HEK293 (cell line): Measurements from ENCODE around the gene OR13C3.

Source experiments
- CTCF ChIA-PET: fragments of 350-600 bp; formaldehyde crosslinking; extraction: SDS; loops from one replicate; lab custom pipeline; 2021; ENCODE audit warnings: antibody characterized with exemption; lab: Yijun Ruan, JAX
- POLR2A ChIA-PET: fragments of 300-600 bp; formaldehyde crosslinking; extraction: SDS; loops from one replicate; lab custom pipeline; 2020; ENCODE audit warnings: antibody characterized with exemption, inconsistent platforms; lab: Yijun Ruan, JAX
- H3K27ac ChIP-seq: fragments of 200-500 bp; sonication (Bioruptor generic); 2 replicates; pipeline ENCODE4 v1.5.1; 2014; ENCODE audit warnings: low read depth, low read length, control low read depth, inconsistent platforms; ENCODE audit errors: extremely low read depth
- H3K36me3 ChIP-seq, 2 experiments: fragments of 200-500 bp in 1 of 2; sonication (Bioruptor generic) in 1 of 2; 1 replicate in 1 of 2; 2 replicates in 1 of 2; pipeline ENCODE4 v1.5.1; 2014 to 2017; ENCODE audit warnings: inconsistent platforms in 2 of 2, low read length in 2 of 2; ENCODE audit not compliant: control insufficient read depth in 2 of 2, insufficient read depth in 1 of 2
- H3K4me1 ChIP-seq: fragments of 200-500 bp; sonication (Bioruptor generic); 2 replicates; pipeline ENCODE4 v1.5.1; 2014; ENCODE audit warnings: mild to moderate bottlenecking, low read length, inconsistent platforms; ENCODE audit not compliant: control insufficient read depth, insufficient read depth
- H3K4me3 ChIP-seq: 2 replicates; pipeline ENCODE4 v1.5.1; 2011; ENCODE audit warnings: low read depth, mild to moderate bottlenecking, control low read depth, low read length, moderate library complexity
- H3K9me3 ChIP-seq: fragments of 200-500 bp; sonication (Bioruptor generic); 2 replicates; pipeline ENCODE4 v1.5.1; 2014; ENCODE audit warnings: low read depth, low read length, inconsistent platforms; ENCODE audit not compliant: control insufficient read depth, insufficient read depth
- BCL6B ChIP-seq: fragments of 450-650 bp; formaldehyde crosslinking; IDR thresholded peaks from 2 replicates; pipeline ENCODE4 v1.5.1; 2017; ENCODE audit warnings: missing biosample characterization, missing genetic modification characterization
- IKZF3 ChIP-seq: fragments of 450-650 bp; IDR thresholded peaks from 2 replicates; pipeline ENCODE4 v1.5.0; 2018; ENCODE audit warnings: missing biosample characterization, mild to moderate bottlenecking, missing genetic modification characterization, moderate library complexity
- MEIS1 ChIP-seq: sonication (generic); formaldehyde crosslinking; IDR thresholded peaks from 2 replicates; pipeline ENCODE4 v1.8.1; 2022; ENCODE audit warnings: missing genetic modification reagents, mild to moderate bottlenecking, borderline replicate concordance
- PRDM1 ChIP-seq: fragments of 450-650 bp; formaldehyde crosslinking; IDR thresholded peaks from 2 replicates; pipeline ENCODE4; 2016; ENCODE audit warnings: missing biosample characterization, missing genetic modification characterization
- REST ChIP-seq: fragments of 450-650 bp; formaldehyde crosslinking; IDR thresholded peaks from 2 replicates; pipeline ENCODE4 v1.5.1; 2016; ENCODE audit warnings: missing biosample characterization, missing genetic modification characterization
- SETDB1 ChIP-seq: IDR thresholded peaks from one replicate; pipeline ENCODE4 v1.6.1; 2017; ENCODE audit warnings: mild to moderate bottlenecking, low read length, moderate library complexity, mixed read lengths; ENCODE audit not compliant: insufficient read length
- SP2 ChIP-seq: fragments of 450-650 bp; formaldehyde crosslinking; IDR thresholded peaks from 2 replicates; pipeline ENCODE4 v1.5.1; 2016; ENCODE audit warnings: missing biosample characterization, missing genetic modification characterization
- SP3 ChIP-seq: fragments of 450-650 bp; formaldehyde crosslinking; IDR thresholded peaks from 2 replicates; pipeline ENCODE4 v1.5.1; 2016; ENCODE audit warnings: missing biosample characterization, missing genetic modification characterization
- ZBTB17 ChIP-seq: fragments of 450-650 bp; formaldehyde crosslinking; IDR thresholded peaks from 2 replicates; pipeline ENCODE4 v1.5.1; 2016; ENCODE audit warnings: missing biosample characterization, missing genetic modification characterization
- ZBTB6 ChIP-seq: fragments of 450-650 bp; formaldehyde crosslinking; IDR thresholded peaks from 2 replicates; pipeline ENCODE4 v1.5.1; 2017; ENCODE audit warnings: missing biosample characterization, missing genetic modification characterization
- ZBTB7A ChIP-seq: fragments of 450-650 bp; formaldehyde crosslinking; IDR thresholded peaks from 2 replicates; pipeline ENCODE4 v1.5.1; 2016; ENCODE audit warnings: low read depth, missing biosample characterization, missing genetic modification characterization
- ZBTB8A ChIP-seq: fragments of 450-650 bp; formaldehyde crosslinking; IDR thresholded peaks from 2 replicates; pipeline ENCODE4 v1.5.1; 2016; ENCODE audit warnings: missing biosample characterization, missing genetic modification characterization
- ZFP41 ChIP-seq: fragments of 450-650 bp; formaldehyde crosslinking; IDR thresholded peaks from 2 replicates; pipeline ENCODE4 v1.5.1; 2016; ENCODE audit warnings: missing biosample characterization, missing genetic modification characterization, borderline replicate concordance
- ZNF121 ChIP-seq: fragments of 450-650 bp; formaldehyde crosslinking; IDR thresholded peaks from 2 replicates; pipeline ENCODE4 v1.5.1; 2016; ENCODE audit warnings: missing biosample characterization, missing genetic modification characterization
- ZNF155 ChIP-seq: fragments of 450-650 bp; formaldehyde crosslinking; IDR thresholded peaks from 2 replicates; pipeline ENCODE4 v1.5.1; 2016; ENCODE audit warnings: missing biosample characterization, missing genetic modification characterization
- ZNF157 ChIP-seq: fragments of 450-650 bp; formaldehyde crosslinking; IDR thresholded peaks from 2 replicates; pipeline ENCODE4 v1.5.1; 2016; ENCODE audit warnings: missing biosample characterization, missing genetic modification characterization
- ZNF16 ChIP-seq: fragments of 450-650 bp; formaldehyde crosslinking; IDR thresholded peaks from 2 replicates; pipeline ENCODE4 v1.5.1; 2016; ENCODE audit warnings: low read depth, missing biosample characterization, missing genetic modification characterization
- ZNF211 ChIP-seq: fragments of 450-650 bp; formaldehyde crosslinking; IDR thresholded peaks from 2 replicates; pipeline ENCODE4 v1.5.1; 2016; ENCODE audit warnings: low read depth, missing biosample characterization, missing genetic modification characterization
- ZNF266 ChIP-seq: fragments of 450-650 bp; formaldehyde crosslinking; IDR thresholded peaks from 2 replicates; pipeline ENCODE4 v1.5.1; 2016; ENCODE audit warnings: missing biosample characterization, missing genetic modification characterization, low read depth
- ZNF274 ChIP-seq, 2 experiments: fragments of 200-500 bp in 1 of 2; fragments of 450-650 bp in 1 of 2; sonication (Bioruptor generic) in 1 of 2; formaldehyde crosslinking in 1 of 2; IDR thresholded peaks; 2 replicates each; pipeline versions ENCODE4 v1.5.1 to v1.6.1; 2014 to 2016; ENCODE audit warnings: borderline replicate concordance in 1 of 2, inconsistent platforms in 1 of 2, low read length in 1 of 2, missing biosample characterization in 1 of 2, missing genetic modification characterization in 1 of 2
- ZNF426 ChIP-seq: fragments of 450-650 bp; formaldehyde crosslinking; IDR thresholded peaks from 2 replicates; pipeline ENCODE4 v1.5.1; 2017; ENCODE audit warnings: missing biosample characterization, missing genetic modification characterization, mild to moderate bottlenecking, inconsistent platforms, moderate library complexity
- ZNF488 ChIP-seq: fragments of 450-650 bp; formaldehyde crosslinking; IDR thresholded peaks from 2 replicates; pipeline ENCODE4 v1.5.1; 2016; ENCODE audit warnings: missing biosample characterization, missing genetic modification characterization
- ZNF548 ChIP-seq: fragments of 450-650 bp; formaldehyde crosslinking; IDR thresholded peaks from 2 replicates; pipeline ENCODE4 v1.5.1; 2016; ENCODE audit warnings: missing biosample characterization, missing genetic modification characterization
- ZNF571 ChIP-seq: fragments of 450-650 bp; formaldehyde crosslinking; IDR thresholded peaks from 2 replicates; pipeline ENCODE4 v1.5.0; 2017; ENCODE audit warnings: missing biosample characterization, missing genetic modification characterization
- ZNF621 ChIP-seq: fragments of 450-650 bp; formaldehyde crosslinking; IDR thresholded peaks from 2 replicates; pipeline ENCODE4 v1.5.1; 2017; ENCODE audit warnings: missing biosample characterization, missing genetic modification characterization
- ZNF785 ChIP-seq: fragments of 450-650 bp; formaldehyde crosslinking; IDR thresholded peaks from 2 replicates; pipeline ENCODE4 v1.5.1; 2016; ENCODE audit warnings: missing biosample characterization, missing genetic modification characterization
- ZNF843 ChIP-seq: fragments of 450-650 bp; formaldehyde crosslinking; IDR thresholded peaks from 2 replicates; pipeline ENCODE4 v1.5.1; 2016; ENCODE audit warnings: missing biosample characterization, missing genetic modification characterization
- ZXDB ChIP-seq: fragments of 450-650 bp; formaldehyde crosslinking; IDR thresholded peaks from 2 replicates; pipeline ENCODE4 v1.5.1; 2016; ENCODE audit warnings: missing biosample characterization, missing genetic modification characterization

Gene OR13C3

GRCh38 chr9:104539275-104539674 lies 2.6 kb upstream of the OR13C3 start:
- no peaks in the 10 kb centered on the region for H3K9me3 ChIP-seq
- H3K36me3 ChIP-seq = no peaks in the 10 kb centered on the region
- H3K4me3 ChIP-seq = no peak overlapping the region
- ChIA-PET POLR2A (no interaction called here), CTCF (interaction anchor here (0.6 kb wide), 1 partner anchor 214 kb away, joined by 4 read pairs; no protein-coding TSS in a partner anchor)
- TF ChIP-seq ZNF571 (tag by site-specific recombination) (no peak), ZNF843 (tag by site-specific recombination) (no peak), ZNF785 (tag by site-specific recombination) (no peak), ZNF211 (tag by site-specific recombination) (no peak), ZNF274 (IDR thresholded peaks at IDR 0.05; ENCODE audit: low read length) (no peak), ZNF274 (tag by site-specific recombination; IDR thresholded peaks at IDR 0.05; ENCODE audit: borderline replicate concordance) (no peak), SP2 (no peak), ZFP41 (tag by site-specific recombination) (no peak), IKZF3 (tag by site-specific recombination) (no peak), MEIS1 (CRISPR knock-in tag) (no peak), ZXDB (tag by site-specific recombination) (no peak), ZNF488 (tag by site-specific recombination) (no peak), ZNF121 (tag by site-specific recombination) (no peak), REST (no peak), BCL6B (tag by site-specific recombination) (no peak), ZBTB8A (tag by site-specific recombination) (no peak), ZNF426 (tag by site-specific recombination) (no peak), ZNF16 (tag by site-specific recombination) (no peak), ZBTB6 (tag by site-specific recombination) (no peak), ZBTB7A (no peak), ZNF157 (tag by site-specific recombination) (no peak)
- no peak overlapping the region for H3K27ac ChIP-seq
- H3K4me1 ChIP-seq = no peaks in the 10 kb centered on the region

GRCh38 chr9:104527109-104527508 lies 9.5 kb downstream of the OR13C3 start, which contains the start of gene OR13C4:
TSS of gene OR13C4 (minus strand) at chr9:104527209. CDS start at chr9:104527209, 0 bp downstream.
- no peaks in the 10 kb centered on the region for H3K36me3 ChIP-seq
- ChIA-PET CTCF (interaction anchor here (1.0 kb wide), 1 partner anchor 13 kb away, joined by 3 read pairs; no protein-coding TSS in a partner anchor), POLR2A (no interaction called here)
- TF ChIP-seq ZBTB17 (tag by site-specific recombination) (no peak), SP3 (tag by site-specific recombination) (no peak), ZNF548 (no peak), SETDB1 (no peak), ZNF155 (tag by site-specific recombination) (no peak), PRDM1 (tag by site-specific recombination) (no peak), ZNF621 (tag by site-specific recombination) (no peak), ZNF266 (no peak), ZBTB6 (tag by site-specific recombination) (no peak)

More at GRCh38 chr9:104527109-104527508, 9.5 kb downstream of the OR13C3 start, which contains the start of gene OR13C4:
- Histone ChIP-seq H3K4me1 (no peaks in the 10 kb centered on the region), H3K4me3 (no peak within 1 kb of the TSS), H3K27ac (no peak within 1 kb of the TSS), H3K9me3 (no peaks in the 10 kb centered on the region)
